Measurements from ENCODE around the gene ENOX1. TPM values are rescaled to one million over a fixed set of nuclear protein-coding genes. Genes with fewer than 3 reads are reported as not detected.

ENOX1 gene
- total RNA-seq, 2 experiments from 2014 or later, result 0.10 TPM; not detected in 1

- ChIA-PET POLR2A (no interaction called here), CTCF (no interaction called here)
Observed at GRCh38 chr13:43564952-43565351, 221.8 kb downstream of the ENOX1 start.

DNA sequence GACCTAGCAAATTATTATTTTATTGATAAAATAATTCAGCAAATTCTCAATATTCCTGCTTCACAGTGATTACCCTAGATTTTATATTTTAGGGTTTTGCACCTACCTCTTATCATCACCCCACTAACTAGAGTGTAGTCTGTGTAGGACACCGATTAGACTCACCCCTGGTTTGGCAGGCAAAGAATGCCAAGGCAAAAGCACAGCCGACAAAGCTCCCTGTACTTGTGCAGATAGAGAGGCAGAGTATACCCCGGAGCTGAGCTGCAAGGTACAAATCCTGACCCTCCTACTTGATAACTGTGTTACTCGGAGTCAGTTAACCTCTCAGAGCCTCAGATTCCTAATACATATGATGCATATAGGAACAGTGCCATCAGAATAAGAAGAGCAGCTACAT is 225.7 kb downstream of the ENOX1 start:
- ChIA-PET POLR2A (no interaction called here), CTCF (no interaction called here)

- ChIA-PET CTCF (no interaction called here), POLR2A (no interaction called here)
Observed at GRCh38 chr13:43558939-43559338, 227.8 kb downstream of the ENOX1 start.

GRCh38 chr13:43558326-43558725 is 228.4 kb downstream of the ENOX1 start:
- ChIA-PET CTCF (no interaction called here), POLR2A (no interaction called here)

GRCh38 chr13:43555667-43556066 is 231.1 kb downstream of the ENOX1 start:
- POLR2A ChIA-PET, result no interaction called here
- CTCF ChIA-PET, result no interaction called here

GRCh38 chr13:43551897-43552456 is 234.8 kb downstream of the ENOX1 start:
- ChIA-PET CTCF (no interaction called here), POLR2A (no interaction called here)

- ChIA-PET POLR2A (interaction anchor here (0.6 kb wide), 2 partner anchors 69 to 356 kb away, joined by 3 to 6 read pairs; no protein-coding TSS in a partner anchor), CTCF (no interaction called here)
Observed at GRCh38 chr13:43546816-43547215, 240.0 kb downstream of the ENOX1 start.

DNA sequence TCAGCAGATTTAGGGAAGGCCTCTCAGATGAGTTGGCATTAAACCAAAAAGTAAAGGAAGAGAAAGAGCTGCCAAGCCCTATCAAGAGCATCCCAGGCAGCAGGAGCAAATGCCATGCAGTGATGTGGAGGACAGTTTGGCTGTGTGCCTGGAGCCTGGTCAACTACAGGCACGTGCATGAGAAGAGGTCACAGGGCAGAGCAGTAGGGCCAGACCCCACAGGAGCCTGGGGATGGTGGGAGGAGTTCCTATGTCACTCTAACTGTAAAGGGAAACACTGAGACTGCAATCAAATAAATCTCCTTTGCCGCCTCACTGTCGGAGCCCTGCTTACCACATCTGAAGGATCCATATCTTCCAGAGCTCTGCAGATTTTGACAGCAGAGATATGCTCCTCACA is 240.5 kb downstream of the ENOX1 start:
- POLR2A ChIA-PET, result interaction anchor here (0.6 kb wide), 2 partner anchors 68 to 355 kb away, joined by 3 to 6 read pairs; no protein-coding TSS in a partner anchor
- CTCF ChIA-PET, result no interaction called here

- ChIA-PET POLR2A (no interaction called here), CTCF (no interaction called here)
Observed at GRCh38 chr13:43545317-43545874, 241.4 kb downstream of the ENOX1 start.

GRCh38 chr13:43544631-43545030 is 242.1 kb downstream of the ENOX1 start:
- ChIA-PET CTCF (no interaction called here), POLR2A (no interaction called here)

DNA sequence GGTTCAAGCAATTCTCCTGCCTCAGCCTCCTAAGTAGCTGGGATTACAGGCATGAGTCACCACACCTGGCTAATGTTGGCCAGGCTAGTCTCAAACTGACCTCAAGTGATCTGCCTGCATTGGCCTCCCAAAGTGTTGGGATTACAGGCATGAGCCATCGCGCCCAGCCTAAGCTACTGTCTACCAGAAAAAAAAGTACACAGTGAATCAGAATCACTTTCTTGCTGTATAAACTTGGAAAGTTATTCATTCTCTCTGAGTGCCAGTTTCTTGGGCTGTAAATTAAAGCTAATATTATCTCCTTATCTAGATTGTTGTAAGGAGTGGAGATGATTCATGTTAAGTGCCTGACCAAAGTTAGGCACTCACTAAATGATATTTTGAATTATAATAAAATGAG is 242.8 kb downstream of the ENOX1 start:
- POLR2A ChIA-PET, result no interaction called here
- CTCF ChIA-PET, result interaction anchor here (1.2 kb wide), 1 partner anchor 11 kb away, joined by 3 read pairs; no protein-coding TSS in a partner anchor

DNA sequence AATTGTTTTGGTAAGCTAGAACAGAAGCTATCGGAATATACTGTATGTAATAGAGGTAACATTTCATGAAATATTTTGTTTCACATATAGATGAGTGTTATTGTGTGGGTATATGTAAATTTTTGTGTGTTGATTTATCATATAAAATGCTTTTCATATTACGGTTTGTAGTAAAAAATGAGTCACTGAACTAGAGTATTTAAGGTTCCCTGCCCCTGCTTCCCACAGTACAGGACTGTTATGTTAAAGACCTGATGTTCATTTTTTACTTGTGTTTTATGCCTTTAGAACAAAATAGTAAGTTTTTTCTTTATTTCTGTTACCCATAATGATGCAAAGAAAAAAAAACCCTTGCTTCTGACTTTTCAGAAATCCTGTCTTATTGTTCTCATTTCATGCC is 243.4 kb downstream of the ENOX1 start:
- CTCF ChIA-PET, result interaction anchor here (0.7 to 1.2 kb wide), 3 partner anchors 12 to 222 kb away, joined by 3 to 4 read pairs (median 3); no protein-coding TSS in a partner anchor
- POLR2A ChIA-PET, result no interaction called here

DNA sequence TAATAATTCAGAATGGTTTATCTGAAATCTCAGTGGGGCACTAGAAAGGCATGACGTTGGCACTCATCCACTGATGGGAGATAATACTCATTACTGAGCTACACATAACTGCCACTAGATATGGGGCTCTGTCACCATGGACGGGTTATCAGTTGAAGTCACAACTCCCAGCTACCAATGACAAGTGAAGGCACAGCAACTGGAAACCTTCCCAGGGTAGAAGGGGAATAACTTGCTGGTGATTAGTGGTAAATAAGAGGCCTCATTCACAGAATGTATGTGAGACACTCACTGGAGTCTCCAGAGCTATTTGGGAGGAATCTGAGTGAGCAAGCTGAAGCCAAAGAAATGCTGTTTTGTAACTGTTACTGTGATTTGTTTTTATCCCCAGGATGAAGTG is 249.6 kb downstream of the ENOX1 start:
- POLR2A ChIA-PET, result no interaction called here
- CTCF ChIA-PET, result no interaction called here

- CTCF ChIA-PET, result no interaction called here
- POLR2A ChIA-PET, result no interaction called here
Observed at GRCh38 chr13:43529796-43530195, 257.0 kb downstream of the ENOX1 start.

DNA sequence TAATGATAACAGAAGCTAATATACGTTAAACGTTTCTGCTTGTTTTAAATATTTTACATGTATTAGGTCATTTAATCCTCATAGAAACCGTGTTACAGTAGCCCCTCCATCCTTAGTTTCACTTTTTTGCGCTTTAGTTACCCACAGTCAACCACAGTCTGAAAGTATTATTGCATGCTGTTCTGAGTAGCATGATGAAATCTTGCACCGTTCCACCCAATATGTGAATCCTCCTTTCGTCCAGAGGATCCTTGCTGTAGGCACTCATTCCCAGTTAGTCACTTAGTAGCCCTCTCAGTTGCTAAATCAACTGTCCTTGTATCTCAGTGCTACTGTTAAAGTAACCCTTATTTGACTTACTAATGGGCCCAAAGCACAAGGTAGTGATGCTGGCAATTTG is 257.8 kb downstream of the ENOX1 start:
- ChIA-PET CTCF (no interaction called here), POLR2A (no interaction called here)

GRCh38 chr13:43522788-43523187 is 264.0 kb downstream of the ENOX1 start:
- ChIA-PET POLR2A (no interaction called here), CTCF (no interaction called here)

- CTCF ChIA-PET, result no interaction called here
- POLR2A ChIA-PET, result no interaction called here
Observed at GRCh38 chr13:43520351-43520750, 266.4 kb downstream of the ENOX1 start.

GRCh38 chr13:43518833-43519232 is 267.9 kb downstream of the ENOX1 start:
- CTCF ChIA-PET, result no interaction called here
- POLR2A ChIA-PET, result no interaction called here

DNA sequence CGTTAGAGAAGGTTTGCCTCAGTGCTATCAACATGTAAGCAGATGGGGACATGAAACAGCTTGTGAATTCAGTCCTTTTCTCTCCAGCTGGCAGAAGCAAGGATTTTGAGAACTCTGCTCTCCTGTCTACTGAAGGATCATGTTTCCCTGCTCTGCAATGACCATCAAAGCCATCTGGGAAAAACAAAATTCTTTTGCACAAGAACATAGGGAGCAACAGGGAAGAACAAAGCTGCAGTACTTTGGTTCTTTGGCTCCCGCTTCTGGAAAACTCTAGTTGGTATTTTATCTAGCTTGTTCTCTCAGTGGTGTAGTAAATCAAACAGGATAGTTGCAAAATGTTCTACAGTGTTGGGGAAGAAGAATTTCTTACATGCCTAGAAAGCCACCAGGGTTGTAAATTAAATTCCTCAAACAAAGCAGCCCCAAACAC is 270.4 kb downstream of the ENOX1 start:
- ChIA-PET CTCF (no interaction called here), POLR2A (no interaction called here)

- POLR2A ChIA-PET, result no interaction called here
- CTCF ChIA-PET, result no interaction called here
Observed at GRCh38 chr13:43515531-43515930, 271.2 kb downstream of the ENOX1 start.

DNA sequence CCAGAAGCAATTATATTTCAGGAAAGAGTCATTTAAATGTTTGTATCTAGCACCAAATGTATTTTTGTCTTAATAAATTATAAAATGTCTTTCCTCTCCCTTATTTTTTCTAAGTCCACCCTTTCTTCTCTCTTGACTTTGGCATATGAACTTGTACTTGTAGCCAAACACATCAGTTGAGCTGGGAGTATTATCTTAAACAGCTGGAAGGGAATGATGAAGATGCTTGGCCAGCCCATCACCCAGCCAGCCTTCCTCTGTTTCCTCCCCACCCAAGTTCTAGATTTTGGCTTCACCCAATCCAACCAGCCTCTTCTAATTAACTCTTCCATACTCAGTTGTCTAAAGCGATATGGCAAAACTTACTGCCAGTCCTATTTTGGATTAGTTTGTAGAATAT is 272.5 kb downstream of the ENOX1 start:
- ChIA-PET POLR2A (no interaction called here), CTCF (no interaction called here)

- ChIA-PET POLR2A (no interaction called here), CTCF (no interaction called here)
Observed at GRCh38 chr13:43512221-43512620, 274.6 kb downstream of the ENOX1 start.

Data from activated CD8-positive, alpha-beta memory T cell treated with anti-CD3 and anti-CD28 coated beads for 36 hours (primary cell).